Esophagus muscularis mucosa (tissue), 4 donors: Measurements from ENCODE around the gene ITFG1.

ENCODE experiments used
- EP300 ChIP-seq: sonication (generic); formaldehyde crosslinking; IDR thresholded peaks from one replicate; pipeline ENCODE4 v1.6.1; 2017; ENCODE audit warnings: antibody characterized with exemption
- POLR2A ChIP-seq: fragments of 450-650 bp; IDR thresholded peaks from one replicate; pipeline ENCODE4 v1.6.1; 2017; ENCODE audit warnings: antibody characterized with exemption, moderate library complexity, mild to moderate bottlenecking, low read depth
- POLR2AphosphoS5 ChIP-seq, 2 donors: sonication (generic); formaldehyde crosslinking; IDR thresholded peaks; one replicate each; pipeline ENCODE4 v1.6.1; 2017; ENCODE audit warnings: antibody characterized with exemption in 2 of 2
- TF ChIP-seq, protein P1 (sequence below), 3 experiments: fragments of 200-600 bp in 2 of 3; fragments of 450-650 bp in 1 of 3; sonication (generic) in 2 of 3; IDR thresholded peaks; one replicate each; pipeline ENCODE4 v1.5.1; 2017 to 2019; ENCODE audit warnings: antibody characterized with exemption in 3 of 3, mild to moderate bottlenecking in 2 of 3, moderate library complexity in 1 of 3

DNA sequence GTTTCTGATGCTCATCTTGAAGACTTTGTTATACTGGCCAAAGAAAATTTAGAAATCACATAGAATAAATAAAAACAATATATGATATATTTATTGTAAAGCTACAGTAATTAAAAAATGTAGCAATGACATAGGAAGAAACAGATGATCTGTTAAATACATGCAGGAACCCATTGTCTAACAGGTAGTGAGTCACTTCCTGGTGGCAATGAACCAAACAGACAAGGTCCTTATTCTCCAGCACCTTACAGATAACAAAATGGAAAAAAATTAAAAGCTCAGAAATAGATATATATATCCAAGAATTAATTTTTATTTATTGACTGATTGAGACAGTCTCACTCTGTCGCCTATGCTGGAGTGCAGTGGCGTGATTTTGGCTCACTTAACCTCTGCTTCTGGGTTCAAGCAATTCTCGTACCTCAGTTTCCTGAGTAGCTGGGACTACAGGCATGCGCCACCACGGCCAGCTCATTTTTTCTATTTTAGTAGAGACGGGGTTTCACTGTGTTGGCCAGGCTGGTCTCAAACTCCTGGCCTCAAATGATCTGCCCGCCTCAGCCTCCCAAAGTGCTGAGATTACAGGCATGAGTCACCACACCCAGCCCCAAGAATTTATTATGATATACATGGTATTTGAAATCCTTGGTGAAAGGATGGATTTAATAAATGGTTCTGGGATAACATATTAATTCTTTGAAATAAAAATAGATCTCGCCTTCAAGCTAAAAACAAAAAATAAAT, 324.6 kb downstream of the ITFG1 start:
- no peak for TF ChIP-seq POLR2A
- TF ChIP-seq, protein P1, sequence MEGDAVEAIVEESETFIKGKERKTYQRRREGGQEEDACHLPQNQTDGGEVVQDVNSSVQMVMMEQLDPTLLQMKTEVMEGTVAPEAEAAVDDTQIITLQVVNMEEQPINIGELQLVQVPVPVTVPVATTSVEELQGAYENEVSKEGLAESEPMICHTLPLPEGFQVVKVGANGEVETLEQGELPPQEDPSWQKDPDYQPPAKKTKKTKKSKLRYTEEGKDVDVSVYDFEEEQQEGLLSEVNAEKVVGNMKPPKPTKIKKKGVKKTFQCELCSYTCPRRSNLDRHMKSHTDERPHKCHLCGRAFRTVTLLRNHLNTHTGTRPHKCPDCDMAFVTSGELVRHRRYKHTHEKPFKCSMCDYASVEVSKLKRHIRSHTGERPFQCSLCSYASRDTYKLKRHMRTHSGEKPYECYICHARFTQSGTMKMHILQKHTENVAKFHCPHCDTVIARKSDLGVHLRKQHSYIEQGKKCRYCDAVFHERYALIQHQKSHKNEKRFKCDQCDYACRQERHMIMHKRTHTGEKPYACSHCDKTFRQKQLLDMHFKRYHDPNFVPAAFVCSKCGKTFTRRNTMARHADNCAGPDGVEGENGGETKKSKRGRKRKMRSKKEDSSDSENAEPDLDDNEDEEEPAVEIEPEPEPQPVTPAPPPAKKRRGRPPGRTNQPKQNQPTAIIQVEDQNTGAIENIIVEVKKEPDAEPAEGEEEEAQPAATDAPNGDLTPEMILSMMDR (IDR thresholded peaks at IDR 0.05): no peak
- no peak for TF ChIP-seq POLR2AphosphoS5 (IDR thresholded peaks at IDR 0.05)
- TF ChIP-seq EP300: no peak
